Ascending aorta (tissue), 2 donors: Measurements from ENCODE around the gene MEIS2. TPM values are rescaled to one million over a fixed set of nuclear protein-coding genes. Genes with fewer than 3 reads are reported as not detected.

Experiments
- DNase-seq, 2 donors: peaks; one replicate each; pipeline ENCODE4 v3.0.0-alpha.2; 2019; ENCODE audit warnings: low spot score in 2 of 2
- H3K27ac ChIP-seq, 2 donors: fragments of 200-600 bp; sonication (generic); one replicate each; pipeline ENCODE4 v1.5.1; 2016 to 2017; ENCODE audit warnings: mild to moderate bottlenecking in 1 of 2
- H3K27me3 ChIP-seq: fragments of 200-600 bp; sonication (generic); one replicate; pipeline ENCODE4 v1.5.1; 2017
- H3K36me3 ChIP-seq, 2 donors: fragments of 200-600 bp; sonication (generic); one replicate each; pipeline ENCODE4 v1.5.1; 2016
- H3K4me1 ChIP-seq, 2 donors: fragments of 200-600 bp; sonication (generic); one replicate each; pipeline ENCODE4 v1.5.1; 2016 to 2017; ENCODE audit warnings: mild to moderate bottlenecking in 1 of 2
- H3K4me3 ChIP-seq, 2 donors: fragments of 200-600 bp; sonication (generic); one replicate each; pipeline ENCODE4 v1.5.1; 2016 to 2017; ENCODE audit warnings: mild to moderate bottlenecking in 1 of 2
- H3K9me3 ChIP-seq, 2 donors: fragments of 200-600 bp; sonication (generic); one replicate each; pipeline ENCODE4 v1.5.1; 2016
- CTCF ChIP-seq, 3 experiments: fragments of 200-600 bp in 2 of 3; fragments of 450-650 bp in 1 of 3; sonication (generic) in 2 of 3; IDR thresholded peaks; one replicate each; pipeline ENCODE4 v1.5.1; 2016 to 2019; ENCODE audit warnings: antibody characterized with exemption in 3 of 3, mild to moderate bottlenecking in 1 of 3, moderate library complexity in 1 of 3
- intact Hi-C: fragments of 100-400 bp; cut with DNase I; formaldehyde crosslinking; loops from one replicate; pipeline ENCODE4 v1.15.1; 2023
- total RNA-seq: library from RNA; depleted of rRNA; stranded (reverse); fragments of >200 nt; gene quantifications from one replicate; pipeline ENCODE4 v1.1.0, GENCODE V29; 2016

The MEIS2 gene
- total RNA-seq, 1 donor from 2014 or later: 11.5 TPM

GRCh38 chr15:37075777-37076176 lies 24.6 kb downstream of the MEIS2 start:
- peaks cover 3 to 4% of the 10 kb centered on the region in 2 donors for H3K36me3 ChIP-seq
- H3K4me3 ChIP-seq: no peak overlapping the region
- H3K9me3 ChIP-seq: no peaks in the 10 kb centered on the region
- no peak for TF ChIP-seq CTCF (IDR thresholded peaks at IDR 0.05)
- no peak for DNase-seq
- H3K27me3 ChIP-seq: no peaks in the 10 kb centered on the region
- no peak overlapping the region for H3K27ac ChIP-seq
- intact Hi-C loops: no loop called here
- H3K4me1 ChIP-seq: peaks cover 0 to 14% of the 10 kb centered on the region in 2 donors

- no peak for TF ChIP-seq CTCF (IDR thresholded peaks at IDR 0.05)
- Histone ChIP-seq H3K9me3 (no peaks in the 10 kb centered on the region), H3K4me1 (no peaks in the 10 kb centered on the region), H3K27me3 (no peaks in the 10 kb centered on the region), H3K4me3 (no peak overlapping the region), H3K36me3 (peaks cover 3 to 13% of the 10 kb centered on the region in 2 donors), H3K27ac (no peak overlapping the region)
- no peak for DNase-seq
- intact Hi-C loops: no loop called here
These were observed 28.2 kb downstream of the MEIS2 start for GRCh38 chr15:37072181-37072580.

- TF ChIP-seq CTCF (IDR thresholded peaks at IDR 0.05): no peak
- Histone ChIP-seq H3K4me1 (no peaks in the 10 kb centered on the region), H3K27me3 (no peaks in the 10 kb centered on the region), H3K36me3 (peaks cover 3 to 13% of the 10 kb centered on the region in 2 donors), H3K9me3 (no peaks in the 10 kb centered on the region), H3K27ac (no peak overlapping the region), H3K4me3 (no peak overlapping the region)
- intact Hi-C loops: no loop called here
- no peak for DNase-seq
These were observed 29.2 kb downstream of the MEIS2 start for GRCh38 chr15:37071134-37071533.

GRCh38 chr15:37070686-37071085 lies 29.7 kb downstream of the MEIS2 start:
- Histone ChIP-seq H3K27ac (no peak overlapping the region), H3K4me3 (no peak overlapping the region), H3K27me3 (no peaks in the 10 kb centered on the region), H3K9me3 (no peaks in the 10 kb centered on the region), H3K36me3 (peaks cover 3 to 12% of the 10 kb centered on the region in 2 donors), H3K4me1 (no peaks in the 10 kb centered on the region)
- intact Hi-C loops: no loop called here
- no peak for TF ChIP-seq CTCF (IDR thresholded peaks at IDR 0.05)
- DNase-seq: no peak

- TF ChIP-seq CTCF (IDR thresholded peaks at IDR 0.05): no peak
- DNase-seq: no peak
- Histone ChIP-seq H3K4me3 (no peak overlapping the region), H3K36me3 (peaks cover 0 to 3% of the 10 kb centered on the region in 2 donors), H3K9me3 (no peaks in the 10 kb centered on the region), H3K27ac (no peak overlapping the region), H3K4me1 (peaks cover 3 to 10% of the 10 kb centered on the region in 2 donors), H3K27me3 (no peaks in the 10 kb centered on the region)
- intact Hi-C loops: no loop called here
These were observed 38.4 kb downstream of the MEIS2 start for GRCh38 chr15:37061996-37062395.

GRCh38 chr15:37059086-37059485 lies 41.3 kb downstream of the MEIS2 start:
- H3K27ac ChIP-seq: peak overlapping the region in 1 of 2 donors; percentile 63
- H3K4me3 ChIP-seq: no peak overlapping the region
- no peak for TF ChIP-seq CTCF (IDR thresholded peaks at IDR 0.05)
- peaks cover 3 to 10% of the 10 kb centered on the region in 2 donors for H3K4me1 ChIP-seq
- peaks cover 0 to 3% of the 10 kb centered on the region in 2 donors for H3K36me3 ChIP-seq
- no peaks in the 10 kb centered on the region for H3K9me3 ChIP-seq
- DNase-seq: no peak
- no peaks in the 10 kb centered on the region for H3K27me3 ChIP-seq
- intact Hi-C loops: no loop called here
